Head of caudate nucleus (tissue), 42 donors: Measurements from ENCODE around the gene ADAMTS13.
"Not testable (repeated sequence)": the region's sequence is repeated elsewhere in the genome, so short reads cannot be mapped to it uniquely, and the experiment has no call there.

Source experiments
- DNase-seq, 42 donors: peaks; one replicate each; pipeline versions ENCODE4 v3.0.0 to v3.0.0-alpha.2; 2020 to 2021; ENCODE audit warnings: mixed read lengths in 7 of 42
- intact Hi-C: fragments of 100-400 bp; cut with DNase I; formaldehyde crosslinking; loops from one replicate; pipeline ENCODE4 v1.15.0; 2022

ADAMTS13 gene

DNA sequence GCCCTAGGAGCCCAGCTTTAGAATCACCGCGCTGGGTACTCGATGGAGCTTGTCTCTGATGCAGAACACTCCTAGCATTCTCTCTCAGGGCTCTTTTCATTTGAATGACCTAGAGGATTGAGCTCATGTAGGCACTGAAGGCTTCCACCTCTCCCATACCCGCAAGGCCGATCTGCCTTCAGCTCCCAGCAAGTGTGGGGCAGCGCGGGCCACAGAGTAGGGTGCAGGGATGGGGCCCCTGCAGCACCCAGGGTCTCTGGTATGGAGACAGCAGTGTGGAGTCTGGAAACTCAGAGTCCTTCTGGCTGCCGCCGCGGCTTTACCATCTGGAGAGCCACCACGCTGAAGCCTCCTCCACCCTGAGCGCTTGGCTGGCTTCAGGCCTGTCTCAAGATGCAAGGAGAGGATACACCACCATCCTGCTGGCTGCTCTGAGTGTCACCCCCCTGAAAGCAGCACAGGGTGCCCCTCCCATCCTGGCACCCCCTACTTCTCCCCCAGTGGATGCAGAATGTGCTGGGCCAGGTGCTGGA lies 33.1 kb upstream of the ADAMTS13 start:
- no peak for DNase-seq
- intact Hi-C loops = no loop called here

DNA sequence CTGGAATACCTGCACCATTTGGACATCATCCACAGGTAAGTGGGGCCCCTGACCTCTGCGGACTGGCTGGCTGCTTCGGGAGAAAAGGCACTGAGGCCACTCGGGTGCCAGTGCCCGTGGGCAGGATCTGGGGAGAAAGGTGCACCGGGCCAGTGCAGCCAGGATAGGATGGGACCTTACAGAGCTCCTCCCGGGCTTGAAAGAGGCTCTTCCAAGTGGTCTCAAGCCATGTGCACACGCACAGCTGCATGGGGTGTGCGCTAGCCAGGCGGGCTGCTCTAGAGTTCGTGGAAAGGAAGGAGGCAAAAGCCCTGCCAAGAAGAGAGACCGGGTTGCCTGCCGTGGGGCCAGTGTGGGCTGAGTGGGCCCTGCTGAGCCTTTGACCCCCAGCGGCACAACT lies 32.6 kb upstream of the ADAMTS13 start:
- intact Hi-C loops = no loop called here
- no peak for DNase-seq

DNA sequence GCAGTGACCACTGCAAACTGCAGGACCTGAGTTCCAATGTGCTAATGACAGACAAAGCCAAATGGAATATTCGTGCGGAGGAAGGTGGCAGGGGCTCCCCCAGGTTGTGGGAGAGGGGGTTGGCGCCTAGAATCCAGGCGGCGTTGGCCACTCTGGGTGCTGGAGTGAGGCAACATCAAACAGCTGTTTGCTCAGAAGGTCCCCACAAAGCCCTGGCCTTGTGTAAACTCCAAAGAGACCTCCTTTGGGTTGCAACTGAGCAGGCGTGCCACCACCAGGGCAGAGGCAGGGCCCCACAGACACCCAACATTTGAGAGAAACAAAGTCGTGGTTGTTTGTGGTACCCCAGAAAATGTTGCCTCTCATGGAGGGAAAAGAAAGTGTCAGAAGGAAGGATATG lies 31.5 kb upstream of the ADAMTS13 start:
- intact Hi-C loops = no loop called here
- no peak for DNase-seq

DNA sequence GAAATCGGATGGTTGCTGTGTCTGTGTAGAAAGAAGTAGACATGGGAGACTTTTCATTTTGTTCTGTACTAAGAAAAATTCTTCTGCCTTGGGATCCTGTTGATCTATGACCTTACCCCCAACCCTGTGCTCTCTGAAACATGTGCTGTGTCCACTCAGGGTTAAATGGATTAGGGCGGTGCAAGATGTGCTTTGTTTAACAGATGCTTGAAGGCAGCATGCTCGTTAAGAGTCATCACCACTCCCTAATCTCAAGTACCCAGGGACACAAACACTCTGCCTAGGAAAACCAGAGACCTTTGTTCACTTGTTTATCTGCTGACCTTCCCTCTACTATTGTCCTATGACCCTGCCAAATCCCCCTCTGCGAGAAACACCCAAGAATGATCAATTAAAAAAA lies 30.7 kb upstream of the ADAMTS13 start:
- DNase-seq, intact Hi-C loops: not testable (repeated sequence)

DNA sequence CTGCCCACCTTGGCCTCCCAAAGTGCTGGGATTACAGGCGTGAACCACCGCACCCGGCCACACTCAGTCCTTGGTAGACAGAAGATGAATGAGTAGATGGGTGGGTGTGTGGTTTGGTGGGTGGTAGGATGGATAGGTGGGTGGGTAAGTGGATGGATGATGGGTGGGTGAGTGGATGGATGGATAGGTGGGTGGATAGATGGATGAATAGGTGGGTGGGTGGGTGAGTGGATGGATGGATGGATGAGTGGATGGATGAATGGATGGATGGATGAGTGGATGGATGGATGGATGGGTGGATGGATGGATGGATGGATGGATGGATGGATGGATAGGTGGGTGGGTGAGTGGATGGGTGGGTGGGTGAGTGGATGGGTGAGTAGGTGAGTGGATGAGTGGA lies 29.9 kb upstream of the ADAMTS13 start:
- intact Hi-C loops, DNase-seq: not testable (repeated sequence)

DNA sequence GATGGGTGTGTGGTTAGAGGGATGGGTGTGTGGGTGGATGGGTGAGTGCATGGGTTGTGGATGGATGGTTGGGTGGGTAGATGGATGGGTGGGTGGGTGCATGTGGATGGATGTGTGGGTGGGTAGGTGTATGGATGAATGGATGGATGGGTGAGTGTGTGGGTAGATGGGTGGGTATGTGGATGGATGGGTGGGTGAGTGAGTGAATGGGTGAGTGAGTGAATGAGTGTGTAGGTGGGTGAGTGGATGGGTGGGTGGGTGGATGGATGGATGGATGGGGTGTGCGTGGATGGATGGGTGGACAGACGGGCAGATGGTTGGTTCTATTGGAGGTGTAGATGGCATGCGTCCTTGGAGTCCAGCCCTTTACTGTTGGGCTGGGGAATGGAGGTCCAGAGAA lies 28.8 kb upstream of the ADAMTS13 start:
- DNase-seq = no peak
- intact Hi-C loops = no loop called here

DNA sequence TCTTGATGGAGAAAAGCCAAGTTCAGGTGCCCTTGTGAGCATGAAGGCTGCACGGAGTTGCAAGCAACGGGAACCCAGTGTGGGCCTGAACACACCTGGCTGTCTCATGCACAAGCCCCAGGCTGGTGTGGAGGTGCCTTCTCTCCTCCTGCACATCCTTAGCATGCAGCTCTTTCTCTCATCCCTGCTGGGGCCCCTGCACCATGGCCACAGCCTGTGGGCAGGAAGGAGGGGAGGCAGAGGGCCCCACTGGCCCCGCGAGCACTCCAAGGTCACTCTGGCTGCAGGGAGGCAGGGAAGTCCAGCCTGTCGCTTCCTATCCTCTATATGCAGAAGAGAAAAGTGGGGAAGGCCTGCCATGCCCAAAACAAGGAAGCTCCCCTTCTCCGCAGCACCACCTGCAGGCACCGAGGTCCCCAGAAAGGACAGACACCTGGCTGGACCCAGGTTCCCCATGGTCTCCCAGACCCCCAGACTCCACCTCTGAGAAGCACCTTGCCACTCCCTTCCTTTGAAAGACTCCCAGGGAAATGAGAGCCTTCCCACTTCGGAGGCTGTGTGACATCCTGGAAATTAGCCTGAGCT lies 27.4 kb upstream of the ADAMTS13 start:
- intact Hi-C loops = no loop called here
- no peak for DNase-seq

DNA sequence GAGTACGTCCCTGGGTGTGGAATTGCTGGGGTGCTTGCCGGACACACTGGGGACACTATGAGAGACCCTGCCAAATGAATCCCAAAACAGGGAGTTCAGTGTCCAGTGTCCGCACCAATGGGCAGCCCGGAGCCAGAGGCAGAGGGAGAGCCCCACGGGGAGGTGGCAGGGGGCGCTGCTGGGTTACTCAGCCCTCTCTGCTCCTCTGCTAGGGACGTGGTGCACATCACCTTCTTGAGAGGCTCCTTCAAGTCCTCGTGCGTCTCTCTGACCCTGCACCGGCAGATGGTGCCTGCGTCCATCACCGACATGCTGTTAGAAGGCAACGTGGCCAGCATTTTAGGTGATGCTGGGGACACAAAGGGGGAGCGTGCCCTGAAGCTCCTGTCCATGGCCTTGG lies 25.2 kb upstream of the ADAMTS13 start:
- peak in 6 of 42 donors; percentile 18 to 51 (median 33) for DNase-seq
- intact Hi-C loops = no loop called here

DNA sequence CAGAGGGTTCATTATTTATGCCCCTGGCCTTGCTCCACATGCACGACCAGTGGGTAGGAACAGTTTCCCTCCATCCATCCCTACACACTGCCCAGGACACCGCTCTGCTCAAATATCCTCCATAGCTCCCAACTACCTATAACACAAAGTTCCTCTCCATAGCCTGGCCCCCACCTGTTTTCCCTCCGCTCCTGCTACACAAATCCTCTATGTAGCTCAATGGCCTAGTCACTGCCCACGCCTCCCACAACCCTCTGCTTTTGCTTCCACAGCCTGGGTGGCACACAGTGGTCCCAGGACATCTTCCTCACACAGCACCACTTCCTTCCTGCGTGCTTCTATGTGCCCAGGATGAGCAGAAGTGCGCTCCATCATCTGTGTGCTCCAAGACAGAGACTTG lies 24.8 kb upstream of the ADAMTS13 start:
- no peak for DNase-seq
- intact Hi-C loops = no loop called here

DNA sequence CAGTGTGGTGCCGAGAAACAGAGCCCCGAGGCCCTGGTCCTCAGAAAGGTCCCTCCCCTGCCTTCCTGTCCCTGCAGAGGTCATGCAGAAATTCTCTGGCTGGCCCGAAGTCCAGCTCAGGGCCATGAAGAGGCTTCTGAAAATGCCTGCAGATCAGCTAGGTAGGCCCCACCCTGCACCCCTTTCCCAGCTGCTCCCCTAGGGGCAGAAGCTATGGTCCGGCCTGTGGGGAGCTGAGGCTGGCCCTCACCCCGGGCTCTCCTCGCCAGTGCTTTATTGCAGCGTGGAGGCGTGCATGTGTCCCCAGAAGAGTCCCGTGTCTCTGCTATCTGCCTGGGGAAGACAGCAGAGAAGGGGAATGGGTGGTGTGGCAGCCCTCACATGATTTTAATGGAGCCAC lies 24.3 kb upstream of the ADAMTS13 start:
- no peak for DNase-seq
- intact Hi-C loops = no loop called here

DNA sequence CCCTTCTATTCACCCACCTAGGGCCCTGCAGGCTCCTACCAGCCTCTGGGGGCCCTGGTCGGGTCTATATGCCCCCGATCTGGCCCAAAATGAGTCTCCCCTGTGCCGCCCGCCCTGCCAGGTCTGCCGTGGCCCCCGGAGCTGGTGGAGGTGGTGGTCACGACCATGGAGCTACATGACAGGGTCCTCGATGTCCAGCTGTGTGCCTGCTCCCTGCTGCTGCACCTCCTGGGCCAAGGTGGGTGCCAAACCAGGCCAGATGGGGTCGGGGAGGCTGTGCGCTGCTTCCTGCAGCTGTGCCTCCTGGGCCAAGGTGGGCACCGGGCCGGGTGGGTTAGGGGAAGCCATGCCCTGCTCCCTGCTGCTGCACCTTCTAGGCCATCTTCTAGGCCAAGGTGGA lies 21.9 kb upstream of the ADAMTS13 start:
- intact Hi-C loops = no loop called here
- DNase-seq = no peak

DNA sequence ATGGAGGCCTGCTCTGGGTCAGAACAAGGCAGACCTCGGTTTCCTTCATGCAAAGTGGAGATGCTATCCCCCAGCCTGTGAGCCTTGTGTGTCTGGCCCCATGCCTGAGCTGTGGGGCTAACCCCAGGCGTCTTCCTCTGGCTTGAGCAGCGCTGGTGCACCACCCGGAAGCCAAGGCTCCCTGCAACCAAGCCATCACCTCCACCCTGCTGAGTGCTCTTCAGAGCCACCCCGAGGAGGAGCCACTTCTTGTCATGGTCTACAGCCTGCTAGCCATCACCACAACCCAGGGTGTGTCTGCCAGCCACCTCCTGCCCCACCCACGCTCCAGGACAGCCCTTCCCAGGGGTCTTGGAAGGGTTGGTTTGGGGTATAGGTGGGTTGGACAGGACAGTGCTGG lies 20.6 kb upstream of the ADAMTS13 start:
- DNase-seq = no peak
- intact Hi-C loops = no loop called here

DNA sequence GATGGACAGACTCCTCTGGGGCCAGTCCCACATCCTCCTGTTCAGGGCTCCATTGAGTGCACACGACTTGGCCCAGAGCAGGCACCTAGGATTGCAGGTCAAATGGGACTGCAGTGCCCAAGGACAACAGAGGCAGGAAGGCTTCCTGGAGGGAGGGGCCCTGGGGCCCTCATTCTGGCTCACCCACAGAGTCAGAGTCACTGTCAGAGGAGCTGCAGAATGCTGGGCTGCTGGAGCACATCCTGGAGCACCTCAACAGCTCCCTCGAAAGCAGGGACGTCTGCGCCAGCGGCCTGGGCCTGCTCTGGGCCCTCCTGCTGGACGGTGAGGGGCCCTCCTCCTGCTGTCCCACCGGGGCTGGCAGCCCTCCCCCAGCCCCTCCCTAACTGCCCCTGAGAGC lies 19.5 kb upstream of the ADAMTS13 start:
- DNase-seq = no peak
- intact Hi-C loops = no loop called here

DNA sequence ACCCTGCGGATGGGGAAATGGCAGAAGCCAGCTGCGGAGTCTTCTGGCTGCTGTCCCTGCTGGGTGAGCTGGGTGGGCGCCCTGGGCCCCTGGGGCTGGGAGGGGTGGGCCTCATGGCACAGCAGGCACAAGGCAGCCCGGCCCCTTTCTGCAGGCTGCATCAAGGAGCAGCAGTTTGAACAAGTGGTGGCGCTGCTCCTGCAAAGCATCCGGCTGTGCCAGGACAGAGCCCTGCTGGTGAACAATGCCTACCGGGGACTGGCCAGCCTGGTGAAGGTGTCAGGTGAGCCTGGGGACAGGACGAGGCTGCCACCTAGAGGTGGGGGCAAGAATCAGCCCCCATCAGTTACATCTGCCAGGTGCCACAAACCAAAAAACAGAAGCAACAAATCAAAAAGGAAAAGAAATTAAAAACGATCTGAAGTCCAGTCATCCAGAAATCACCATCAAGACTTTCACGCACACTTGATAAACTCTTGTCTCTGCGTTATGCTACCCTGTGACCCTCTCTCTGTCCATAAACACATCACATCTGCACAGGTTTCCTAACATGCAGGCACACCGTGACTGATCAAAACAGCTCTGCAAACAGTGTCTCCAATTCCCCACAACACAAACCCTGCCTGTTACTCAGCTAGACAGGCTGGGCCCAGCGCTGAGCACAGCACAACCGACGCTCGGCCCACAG lies 18.3 kb upstream of the ADAMTS13 start:
- peak in 8 of 42 donors; percentile 19 to 52 (median 30) for DNase-seq
- intact Hi-C loops = no loop called here

DNA sequence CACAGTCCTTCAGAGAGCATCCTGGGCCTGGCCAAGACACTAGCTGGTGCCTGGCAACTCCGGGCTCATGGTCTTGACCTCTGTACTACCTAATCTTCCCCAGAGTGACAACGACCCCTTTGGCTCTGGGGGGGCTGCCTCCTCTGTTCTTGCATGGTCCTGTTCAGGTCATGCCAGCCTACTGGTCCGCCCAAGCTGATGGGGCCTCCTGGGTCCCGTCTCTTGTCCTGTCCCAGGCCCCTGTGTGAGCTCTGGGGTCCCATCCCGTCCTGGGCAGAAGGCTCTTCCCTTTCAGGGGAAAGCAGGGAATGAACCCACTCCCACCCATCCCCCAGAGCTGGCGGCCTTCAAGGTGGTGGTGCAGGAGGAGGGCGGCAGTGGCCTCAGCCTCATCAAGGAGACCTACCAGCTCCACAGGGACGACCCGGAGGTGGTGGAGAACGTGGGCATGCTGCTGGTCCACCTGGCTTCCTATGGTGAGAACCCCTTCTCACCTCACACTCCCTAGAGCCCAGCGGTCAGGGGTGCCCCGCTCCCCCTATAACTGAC lies 17.6 kb upstream of the ADAMTS13 start:
- intact Hi-C loops = loop anchor here (5.0 kb wide), 1 partner anchor 83 kb away; no protein-coding TSS in a partner anchor

DNA sequence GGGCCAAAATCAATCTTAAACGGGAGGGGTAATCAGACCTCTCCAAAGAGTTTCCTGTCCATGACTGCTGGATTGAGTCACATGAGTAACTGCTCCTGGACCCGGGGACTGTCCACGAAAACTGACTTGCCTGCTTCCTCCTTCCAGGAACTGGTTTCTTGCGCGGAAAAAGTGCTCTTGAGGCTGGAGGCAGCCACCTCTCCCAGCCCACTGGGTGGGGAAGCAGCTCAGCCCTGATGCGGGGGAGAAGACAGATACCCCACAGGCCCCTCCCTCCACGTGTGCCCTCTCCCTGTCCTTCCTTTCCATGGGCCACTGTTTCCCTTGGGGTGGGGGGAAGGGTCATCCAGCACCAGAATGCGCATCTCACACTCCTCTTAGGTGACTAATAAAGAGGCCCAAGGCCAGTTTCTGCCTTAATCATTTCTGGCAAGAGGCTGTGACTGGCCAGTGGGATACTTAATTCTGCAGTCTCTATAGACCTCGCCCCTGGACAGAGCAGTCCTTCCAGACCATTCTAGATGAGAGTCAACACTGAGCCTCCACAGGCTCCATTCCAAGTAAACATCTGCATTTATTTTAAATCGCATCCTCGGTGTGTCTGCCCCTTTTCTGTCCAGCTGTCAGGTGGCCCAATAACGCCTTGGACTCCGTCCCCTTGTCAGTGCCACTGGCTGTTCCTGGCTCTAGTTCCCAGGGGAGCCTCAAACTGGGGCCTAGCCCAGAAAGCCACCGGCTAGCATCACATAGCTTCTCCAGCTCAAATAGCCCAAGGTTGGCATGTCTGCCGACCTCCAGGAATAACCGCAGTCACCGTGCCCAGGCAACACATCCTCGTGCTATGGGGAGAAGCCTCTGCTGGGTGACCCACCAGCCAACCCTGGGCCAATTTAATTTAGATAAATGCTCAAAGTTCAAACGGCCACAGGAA lies 16.4 kb upstream of the ADAMTS13 start:
- no peak for DNase-seq
- intact Hi-C loops = loop anchor here (5.0 kb wide), 1 partner anchor 82 kb away; no protein-coding TSS in a partner anchor

More for the DNA sequence above, 17.6 kb upstream of the ADAMTS13 start:
- DNase-seq = no peak

DNA sequence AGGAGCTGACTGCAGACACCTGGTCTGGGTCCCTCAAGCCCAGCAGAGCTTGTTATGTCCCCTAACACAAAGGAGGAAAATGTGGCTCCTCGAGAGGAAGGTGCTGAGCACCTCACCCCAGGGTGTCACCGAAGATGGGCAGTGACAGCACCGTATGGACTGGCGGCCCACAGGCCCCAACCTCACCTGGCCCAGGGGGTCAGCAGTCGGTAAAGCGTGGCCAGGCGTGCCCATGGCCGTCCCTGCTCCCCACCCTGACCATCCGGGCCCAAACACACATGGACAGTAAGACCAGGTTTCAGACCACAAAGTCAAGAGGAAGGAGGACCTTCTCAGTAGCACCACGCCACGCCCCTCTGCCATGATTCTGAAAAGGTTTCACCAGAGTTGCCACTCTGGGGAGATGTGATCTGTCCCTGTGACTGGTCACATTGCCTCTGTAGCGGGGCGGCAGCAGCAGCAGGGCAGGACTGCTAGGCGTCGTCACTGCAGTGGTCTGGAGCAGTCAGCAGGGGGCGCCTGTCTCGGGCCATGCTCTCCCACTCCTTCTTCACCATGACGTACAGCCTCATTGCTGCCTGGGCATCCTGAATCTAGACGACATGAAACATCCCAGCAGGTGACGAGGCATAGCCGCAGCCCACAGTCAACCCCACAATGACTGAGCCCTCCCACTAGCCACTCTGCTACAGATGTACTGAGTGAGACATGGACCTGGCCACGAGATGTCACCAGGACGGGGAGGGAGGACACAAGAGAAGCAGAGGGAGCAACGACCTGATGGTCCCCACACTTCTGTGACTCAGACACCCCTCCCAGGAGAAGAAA lies 15.5 kb upstream of the ADAMTS13 start:
- intact Hi-C loops = loop anchor here (5.0 kb wide), 1 partner anchor 81 kb away; no protein-coding TSS in a partner anchor
- peak; percentile 70 to 91 (median 82) for DNase-seq

DNA sequence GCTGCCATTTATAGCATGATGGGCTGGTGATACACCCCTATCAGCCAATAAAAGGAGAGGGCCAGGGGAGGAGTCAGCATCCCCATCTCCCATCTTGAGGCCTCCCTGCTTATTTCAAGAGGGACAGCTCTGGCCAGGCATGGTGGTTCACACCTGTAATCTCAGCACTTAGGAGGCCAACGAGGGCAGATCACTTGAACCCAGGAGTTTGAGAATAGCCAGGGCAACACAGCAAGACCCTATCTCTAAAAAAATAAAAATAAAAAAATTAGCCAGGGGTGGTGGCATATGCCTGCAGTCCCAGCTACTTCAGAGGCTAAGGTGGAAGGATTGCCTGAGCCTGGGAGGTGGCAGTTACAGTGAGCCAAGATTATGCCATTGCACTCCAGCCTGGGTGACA lies 14.1 kb upstream of the ADAMTS13 start:
- no peak for DNase-seq
- intact Hi-C loops = loop anchor here (5.0 kb wide), 1 partner anchor 79 kb away; no protein-coding TSS in a partner anchor
